ENCODE measurements around the gene VIPR2.
A peak's percentile ranks its signal among the peaks of the same experiment; 100 is the strongest.

Gene VIPR2

GRCh38 chr7:159159731-159160130 is 15.1 kb upstream of the VIPR2 start:
- no peak for DNase-seq
- intact Hi-C loops (cut with DNase I), result no loop called here

DNA sequence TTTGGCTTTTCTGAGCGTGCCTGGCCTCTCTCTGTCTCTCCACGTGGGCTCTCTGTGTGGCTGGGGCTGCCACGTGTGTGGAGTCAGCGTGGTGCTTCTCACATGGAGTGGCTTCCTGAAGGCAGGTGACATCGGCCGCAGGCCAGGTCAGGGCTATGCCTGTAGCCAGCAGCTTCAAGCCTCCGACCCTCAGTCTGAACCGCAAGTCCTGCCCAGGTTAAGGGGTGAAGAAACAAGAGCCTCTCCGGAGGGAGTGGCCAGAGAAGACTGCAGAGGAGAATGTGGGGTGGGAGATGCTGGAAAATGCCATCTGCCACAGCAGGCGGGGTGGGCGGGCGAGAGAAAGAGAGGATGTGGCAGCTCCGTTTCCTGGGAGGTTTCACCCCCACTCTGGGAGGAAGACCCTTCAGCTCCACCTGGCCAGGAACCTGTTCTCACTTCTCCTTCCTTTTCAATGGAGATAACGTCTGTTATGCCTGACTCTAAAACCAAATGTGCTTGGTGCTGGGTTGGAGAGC is 14.3 kb upstream of the VIPR2 start:
- intact Hi-C loops (cut with DNase I), result no loop called here
- no peak for DNase-seq

GRCh38 chr7:159158125-159158887 is 13.6 kb upstream of the VIPR2 start:
- DNase-seq, result no peak
- intact Hi-C loops (cut with DNase I), result no loop called here

DNA sequence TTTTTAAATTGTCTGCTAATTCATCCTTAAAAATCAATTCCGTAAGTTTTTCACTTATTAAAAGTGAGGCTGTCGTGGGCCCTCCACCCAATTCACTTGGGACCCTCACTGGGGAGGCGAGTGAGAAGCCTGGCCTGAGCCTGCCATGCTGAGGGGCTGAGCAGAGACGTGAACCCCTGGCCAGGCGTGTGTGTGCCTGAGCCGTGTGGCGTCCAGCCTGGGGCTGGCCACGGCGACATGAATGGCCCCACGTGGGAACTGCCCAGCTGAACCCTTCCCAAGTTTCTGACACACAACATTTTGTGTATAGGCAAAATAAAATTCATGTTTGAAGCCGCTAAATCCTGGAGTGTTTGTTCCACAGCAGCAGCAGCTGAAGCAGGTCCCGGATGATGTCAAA is 13.0 kb upstream of the VIPR2 start:
- DNase-seq, result no peak
- intact Hi-C loops (cut with DNase I), result no loop called here

DNA sequence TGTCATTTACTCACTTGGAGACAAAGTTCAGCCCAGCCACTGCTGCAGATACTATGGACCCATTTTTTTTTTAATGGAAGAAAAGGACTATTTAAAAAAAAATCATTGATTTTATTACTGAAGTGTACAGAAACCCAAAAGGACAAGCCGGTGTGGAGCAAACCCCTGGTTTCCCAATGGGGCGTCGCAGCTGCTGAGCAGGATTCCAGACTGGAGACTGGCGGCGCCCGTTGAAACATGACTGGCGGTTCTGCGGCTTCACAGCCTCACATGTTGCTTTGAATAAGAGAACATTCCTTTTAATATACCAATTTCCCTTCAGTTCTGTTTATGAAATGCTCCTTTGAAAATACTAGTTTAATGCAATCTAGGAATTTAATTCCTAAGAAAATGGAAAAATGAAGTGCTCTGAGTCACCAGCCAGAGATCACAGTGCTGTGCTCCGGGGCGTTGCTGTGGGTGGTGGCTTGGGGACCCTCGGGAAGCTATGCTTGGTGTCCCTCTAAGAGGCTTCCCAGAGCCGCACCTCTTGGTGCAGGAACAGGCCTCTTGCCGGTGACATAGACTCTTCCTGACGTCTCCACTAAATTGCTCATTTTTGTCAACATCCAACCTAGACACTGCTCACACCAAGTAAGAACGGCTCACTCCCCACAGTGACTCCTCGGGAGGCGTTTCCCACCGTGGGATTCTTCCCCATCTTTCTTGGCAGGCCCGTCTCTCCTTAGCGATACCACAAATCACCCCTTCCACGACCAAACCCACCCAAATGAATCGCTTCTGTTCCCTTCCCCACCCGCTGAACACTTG is 12.0 kb upstream of the VIPR2 start:
- intact Hi-C loops (cut with DNase I), result no loop called here
- no peak for DNase-seq

DNA sequence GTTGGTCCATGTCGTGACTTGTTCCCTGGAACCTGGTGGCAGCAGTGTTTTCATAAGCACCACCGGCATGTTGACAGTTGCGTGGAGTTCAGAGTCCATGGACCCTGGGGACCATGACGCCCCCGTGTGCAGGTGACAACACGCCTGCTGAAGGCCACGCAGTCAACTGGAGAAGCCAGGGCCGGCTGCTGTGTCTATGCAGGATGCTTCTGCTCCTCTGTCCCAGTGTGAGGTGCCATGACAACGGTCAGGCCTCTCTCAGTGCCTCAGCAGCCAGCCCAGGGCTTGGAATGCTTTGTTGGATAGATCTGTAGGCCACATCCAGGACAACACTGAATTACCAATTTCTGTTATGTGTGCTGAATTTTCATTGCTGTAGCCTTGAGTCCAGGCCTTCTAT is 10.7 kb upstream of the VIPR2 start:
- DNase-seq, result no peak
- intact Hi-C loops (cut with DNase I), result no loop called here

DNA sequence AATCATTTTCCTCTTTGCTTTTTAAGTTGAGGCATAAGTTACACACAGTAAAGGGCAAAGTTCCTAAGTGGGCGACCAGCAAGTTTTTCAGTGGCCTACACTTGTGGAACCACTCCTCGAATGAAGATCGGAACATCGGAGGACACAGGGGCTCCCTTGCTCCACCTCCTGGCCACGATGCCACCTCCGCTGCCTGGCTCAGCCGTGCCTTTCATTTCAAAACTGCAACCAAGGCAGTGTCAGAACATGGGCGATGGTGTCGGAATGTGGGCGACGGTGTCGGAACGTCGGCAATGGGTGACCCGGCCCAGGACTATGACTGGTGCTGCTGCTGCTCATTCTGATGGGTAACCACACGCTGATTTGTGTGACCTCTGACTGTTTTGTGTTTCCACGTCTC is 9.6 kb upstream of the VIPR2 start:
- no peak for DNase-seq
- intact Hi-C loops (cut with DNase I), result no loop called here

DNA sequence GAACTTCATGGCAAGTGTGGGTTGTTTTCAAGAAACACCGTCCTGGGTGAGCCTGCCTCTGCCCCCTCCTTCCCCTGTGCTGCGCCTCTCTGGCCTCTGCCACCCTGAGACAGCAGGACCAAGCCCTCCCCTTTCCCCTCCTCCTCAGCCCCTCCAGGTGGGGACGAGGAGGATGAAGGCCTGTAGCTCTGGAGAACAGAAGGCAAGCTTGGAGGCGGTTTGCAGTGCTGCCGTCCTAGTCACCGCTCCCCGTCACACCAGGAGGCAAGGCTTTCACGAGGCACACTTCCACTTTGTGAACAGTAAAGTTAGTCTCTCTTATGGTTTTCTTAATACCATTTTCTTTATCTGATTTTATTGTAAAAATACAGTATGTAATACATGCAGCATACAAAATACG is 8.8 kb upstream of the VIPR2 start:
- intact Hi-C loops (cut with DNase I), result no loop called here
- DNase-seq, result no peak

GRCh38 chr7:159152816-159153215 is 8.1 kb upstream of the VIPR2 start:
- intact Hi-C loops (cut with DNase I), result no loop called here
- DNase-seq, result no peak

DNA sequence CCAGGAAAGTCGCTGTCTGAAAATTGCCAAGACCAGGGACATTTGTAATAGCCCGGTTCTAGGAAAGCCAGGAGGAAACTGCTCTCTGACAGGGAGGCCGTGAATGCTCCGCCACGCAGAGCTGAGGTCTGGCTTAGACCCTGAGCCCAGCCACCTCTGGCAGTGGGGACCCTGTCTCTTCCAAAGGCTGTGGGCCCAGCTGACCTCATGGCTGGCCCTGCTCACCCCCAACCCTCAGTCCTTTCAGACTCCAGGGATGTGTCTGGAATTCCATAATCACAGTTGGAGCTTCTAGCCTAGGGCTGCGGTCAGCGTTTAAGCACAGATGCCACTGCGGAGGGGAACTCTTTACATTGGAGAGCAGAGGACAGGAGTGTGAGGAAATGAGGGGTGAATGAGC is 6.6 kb upstream of the VIPR2 start:
- no peak for DNase-seq

DNA sequence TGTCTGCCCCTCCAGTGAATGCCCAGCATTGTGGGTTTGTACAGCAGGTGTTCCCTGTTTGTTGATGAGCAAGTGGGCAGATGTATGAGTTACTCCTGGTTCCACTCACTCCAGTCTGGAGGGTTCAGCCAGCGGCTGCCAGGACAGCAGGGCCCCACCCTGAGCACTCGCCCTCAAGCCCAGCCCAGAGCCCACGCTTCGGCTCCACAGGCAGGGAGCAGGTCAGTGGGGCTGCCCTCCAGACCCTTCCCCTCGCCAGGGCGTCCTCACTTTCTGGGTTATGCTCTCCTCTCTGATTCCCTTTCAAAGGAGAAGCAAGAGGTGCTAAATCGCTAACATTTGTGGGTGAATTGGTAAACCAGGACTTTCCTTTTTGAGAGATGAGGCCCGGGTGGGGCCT is 4.8 kb upstream of the VIPR2 start:
- intact Hi-C loops (cut with DNase I), result no loop called here
- DNase-seq, result peak in 1 of 42 donors; percentile 15

More for the DNA sequence above, 6.6 kb upstream of the VIPR2 start:
- intact Hi-C loops (cut with DNase I), result no loop called here

- intact Hi-C loops (cut with DNase I), result no loop called here
- DNase-seq, result peak in 3 of 42 donors; percentile 5 to 27 (median 6)
Measured at GRCh38 chr7:159148430-159149395, 4.0 kb upstream of the VIPR2 start.

DNA sequence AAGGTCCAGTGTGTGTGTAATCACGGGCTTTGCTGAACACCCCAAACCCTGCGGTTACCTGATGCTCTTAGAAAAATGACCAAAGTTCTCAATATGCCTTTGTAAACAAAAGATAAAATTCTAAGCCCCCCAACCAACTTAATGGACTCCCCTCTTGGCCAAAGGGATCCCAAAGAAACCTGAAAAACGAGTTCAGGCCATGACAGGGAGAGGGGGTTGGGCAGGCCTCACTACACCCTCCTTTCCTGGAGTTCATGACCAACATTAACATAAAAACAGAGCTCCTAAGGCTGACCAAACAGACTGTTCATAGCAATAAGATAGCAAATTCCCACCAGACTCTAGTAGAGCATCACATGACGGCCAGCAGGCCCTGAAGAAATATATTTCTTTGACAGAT is 3.0 kb upstream of the VIPR2 start:
- DNase-seq, result peak in 1 of 42 donors; percentile 1
- intact Hi-C loops (cut with DNase I), result no loop called here

DNA sequence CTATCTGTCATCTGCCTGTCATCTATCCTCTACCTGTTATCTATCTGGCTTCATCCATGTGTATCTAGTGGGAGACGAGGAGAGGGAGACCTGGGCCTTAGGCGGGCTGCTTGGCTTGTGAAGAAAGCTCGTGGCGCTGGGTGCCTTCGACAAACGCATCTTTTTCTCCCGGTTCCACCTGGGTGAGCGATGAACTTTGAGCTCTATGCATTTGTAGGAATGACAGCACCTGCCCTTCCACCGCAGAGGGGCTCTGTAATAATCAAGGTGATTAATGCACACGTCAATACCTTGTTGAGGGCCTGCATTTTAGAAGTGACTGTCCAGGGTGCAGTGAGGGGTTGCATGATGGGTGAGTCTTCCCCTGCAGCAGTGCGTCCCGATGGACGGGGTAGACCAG is 2.6 kb upstream of the VIPR2 start:
- peak in 2 of 42 donors; percentile 9 to 25 for DNase-seq
- intact Hi-C loops (cut with DNase I), result no loop called here

DNA sequence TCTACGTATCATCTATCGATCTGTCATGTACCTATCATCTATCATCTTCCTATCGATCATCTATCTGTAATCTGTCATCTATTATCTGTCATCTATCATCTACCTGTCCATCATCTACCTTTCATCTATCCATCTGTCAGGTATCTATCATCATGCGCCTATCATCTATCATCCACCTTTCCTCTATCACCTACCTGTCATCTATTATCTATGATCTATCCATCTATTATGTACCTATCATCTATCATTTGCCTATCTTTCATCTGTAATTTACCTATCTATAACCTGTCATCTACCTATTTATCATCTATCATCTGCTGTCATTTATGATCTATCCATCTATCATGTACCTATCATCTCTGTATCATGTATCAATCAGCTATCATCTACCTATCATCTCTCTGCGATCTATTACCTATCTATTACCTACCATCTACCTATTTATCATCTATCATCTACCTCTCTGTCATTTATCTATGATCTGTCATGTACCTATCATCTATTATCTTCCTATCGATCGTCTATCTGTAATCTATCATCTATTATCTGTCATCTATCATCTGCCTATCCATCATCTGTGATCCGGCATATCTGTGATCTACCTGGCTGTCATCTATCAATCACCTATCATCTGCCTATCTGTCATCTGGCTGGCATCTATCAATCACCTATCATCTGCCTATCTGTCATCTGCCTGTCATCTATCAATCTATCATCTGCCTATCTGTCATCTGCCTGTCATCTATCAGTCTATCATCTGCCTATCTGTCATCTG is 1.6 kb upstream of the VIPR2 start:
- intact Hi-C loops (cut with DNase I), result no loop called here
- DNase-seq, result no peak

DNA sequence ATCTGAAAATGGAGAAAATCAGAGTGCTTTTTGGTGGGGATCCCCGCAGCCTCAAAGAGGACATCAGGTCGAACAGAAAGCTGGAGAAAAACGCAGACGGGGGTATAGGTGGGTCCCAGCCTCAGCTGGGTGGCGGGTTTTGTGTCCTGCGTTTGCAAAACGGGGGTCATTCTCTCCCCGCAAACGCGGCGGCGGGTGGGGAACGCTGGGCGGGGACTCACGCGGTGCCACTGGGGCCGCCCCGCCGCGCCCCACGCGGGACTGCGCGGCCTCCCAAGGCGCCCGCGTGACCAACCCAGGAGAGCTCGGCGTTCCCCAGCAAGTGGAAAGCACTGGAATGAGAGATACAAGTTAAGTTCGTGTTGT is 806 bp upstream of the VIPR2 start:
- intact Hi-C loops (cut with DNase I), result no loop called here
- peak in 5 of 42 donors; percentile 11 to 36 (median 16) for DNase-seq

- DNase-seq, result peak in 7 of 42 donors; percentile 11 to 42 (median 35)
Measured at GRCh38 chr7:159143780-159144757, 598 bp downstream of the VIPR2 start.

More at GRCh38 chr7:159143780-159144757, 598 bp downstream of the VIPR2 start:
- intact Hi-C loops (cut with DNase I), result no loop called here

Measured in head of caudate nucleus (tissue), 42 donors.